ENCODE results near the gene JARID2. TPM values are rescaled to one million over a fixed set of nuclear protein-coding genes. Genes with fewer than 3 reads are reported as not detected.

Gene JARID2
- polyA plus RNA-seq, 1 of the 3 experiments (the other 2 are of a cell fraction) = 3.4 TPM

DNA sequence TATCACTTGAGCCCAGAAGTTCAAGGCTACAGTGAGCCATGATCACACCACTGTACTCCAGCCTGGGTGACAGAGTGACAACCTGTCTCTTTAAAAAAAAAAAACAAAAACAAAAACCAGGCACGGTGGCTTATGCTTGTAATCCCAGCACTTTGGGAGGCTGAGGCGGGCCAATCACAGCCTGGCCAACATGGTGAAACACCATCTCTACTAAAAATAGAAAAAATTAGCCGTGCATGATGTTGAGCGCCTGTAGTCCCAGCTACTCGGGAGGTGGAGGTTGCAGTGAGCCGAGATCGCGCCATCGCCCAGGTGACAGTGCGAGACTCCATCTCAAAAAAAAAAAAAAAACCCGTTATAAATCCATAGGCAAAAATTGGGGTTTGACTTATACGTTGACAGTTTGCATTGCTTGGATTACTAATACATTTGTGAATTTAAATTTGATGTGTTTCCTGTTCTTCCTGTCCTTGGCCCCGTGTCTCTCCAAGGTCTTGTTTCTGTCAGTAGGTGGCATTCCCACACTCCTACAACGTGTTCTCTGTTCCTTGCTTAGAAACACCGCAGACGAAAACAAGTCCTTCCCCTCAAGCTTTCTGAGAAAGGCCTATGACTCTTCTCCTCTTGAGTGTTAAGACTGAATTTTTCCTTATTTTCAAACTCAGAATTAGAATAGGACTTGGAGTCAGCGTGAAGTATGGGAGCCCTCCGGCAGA is 269.9 kb downstream of the JARID2 start (continued):
- no peak for TF ChIP-seq GABPA (IDR thresholded peaks at IDR 0.05; ENCODE audit: low read depth)
- no peak for TF ChIP-seq RAD21 (IDR thresholded peaks at IDR 0.05; ENCODE audit: low read length)
- TF ChIP-seq MAX (IDR thresholded peaks at IDR 0.05; ENCODE audit: low read depth) = no peak
- TF ChIP-seq, protein P1, sequence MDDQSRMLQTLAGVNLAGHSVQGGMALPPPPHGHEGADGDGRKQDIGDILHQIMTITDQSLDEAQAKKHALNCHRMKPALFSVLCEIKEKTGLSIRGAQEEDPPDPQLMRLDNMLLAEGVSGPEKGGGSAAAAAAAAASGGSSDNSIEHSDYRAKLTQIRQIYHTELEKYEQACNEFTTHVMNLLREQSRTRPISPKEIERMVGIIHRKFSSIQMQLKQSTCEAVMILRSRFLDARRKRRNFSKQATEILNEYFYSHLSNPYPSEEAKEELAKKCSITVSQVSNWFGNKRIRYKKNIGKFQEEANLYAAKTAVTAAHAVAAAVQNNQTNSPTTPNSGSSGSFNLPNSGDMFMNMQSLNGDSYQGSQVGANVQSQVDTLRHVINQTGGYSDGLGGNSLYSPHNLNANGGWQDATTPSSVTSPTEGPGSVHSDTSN (IDR thresholded peaks at IDR 0.05) = no peak
- no peak for TF ChIP-seq NRF1 (IDR thresholded peaks at IDR 0.05; ENCODE audit: low read depth, low read length)
- no peak for TF ChIP-seq ELF1 (IDR thresholded peaks at IDR 0.05)
- no peak for TF ChIP-seq MEF2A (IDR thresholded peaks at IDR 0.05; ENCODE audit: borderline replicate concordance, low read depth)
- TF ChIP-seq GATA2 (CRISPR knock-in tag; IDR thresholded peaks at IDR 0.05) = no peak
- no peak for TF ChIP-seq SMC3 (IDR thresholded peaks at IDR 0.05; ENCODE audit: low read depth, low read length)

GRCh38 chr6:15516378-15516777 is 270.5 kb downstream of the JARID2 start:
- H3K9me2 ChIP-seq = no peaks in the 10 kb centered on the region
- no peak overlapping the region for H2AFZ ChIP-seq (ENCODE audit: low read depth)
- no peaks in the 10 kb centered on the region; a peak in 1 of 4 replicates for H3K4me1 ChIP-seq (ENCODE audit: control insufficient read depth in 1 of 2, insufficient read depth in 2 of 2, low read depth in 1 of 2, low read length in 1 of 2)
- no peak overlapping the region for H3K27ac ChIP-seq (ENCODE audit: low read depth in 2 of 2, low read length in 1 of 2)
- peaks cover 13 to 32% of the 10 kb centered on the region in 2 experiments for H3K36me3 ChIP-seq (replicated peaks in 1 of 2; ENCODE audit: control insufficient read depth in 1 of 2, insufficient read depth in 2 of 2, low read length in 1 of 2)
- H4K20me1 ChIP-seq (ENCODE audit: insufficient read depth) = 0 out of 2 replicates have a peak, but pooled peaks cover 3% of the 10 kb centered on the region
- POLR2A ChIA-PET = no interaction called here
- no peak overlapping the region for H3K4me3 ChIP-seq (ENCODE audit: low read depth in 2 of 2, low read length in 1 of 2)
- WGBS (ENCODE audit: low lambda C conversion rate) = 94% methylated on average over 3 of the region's 13 CpGs
- DNase-seq = no peak
- TF ChIP-seq, protein P2, sequence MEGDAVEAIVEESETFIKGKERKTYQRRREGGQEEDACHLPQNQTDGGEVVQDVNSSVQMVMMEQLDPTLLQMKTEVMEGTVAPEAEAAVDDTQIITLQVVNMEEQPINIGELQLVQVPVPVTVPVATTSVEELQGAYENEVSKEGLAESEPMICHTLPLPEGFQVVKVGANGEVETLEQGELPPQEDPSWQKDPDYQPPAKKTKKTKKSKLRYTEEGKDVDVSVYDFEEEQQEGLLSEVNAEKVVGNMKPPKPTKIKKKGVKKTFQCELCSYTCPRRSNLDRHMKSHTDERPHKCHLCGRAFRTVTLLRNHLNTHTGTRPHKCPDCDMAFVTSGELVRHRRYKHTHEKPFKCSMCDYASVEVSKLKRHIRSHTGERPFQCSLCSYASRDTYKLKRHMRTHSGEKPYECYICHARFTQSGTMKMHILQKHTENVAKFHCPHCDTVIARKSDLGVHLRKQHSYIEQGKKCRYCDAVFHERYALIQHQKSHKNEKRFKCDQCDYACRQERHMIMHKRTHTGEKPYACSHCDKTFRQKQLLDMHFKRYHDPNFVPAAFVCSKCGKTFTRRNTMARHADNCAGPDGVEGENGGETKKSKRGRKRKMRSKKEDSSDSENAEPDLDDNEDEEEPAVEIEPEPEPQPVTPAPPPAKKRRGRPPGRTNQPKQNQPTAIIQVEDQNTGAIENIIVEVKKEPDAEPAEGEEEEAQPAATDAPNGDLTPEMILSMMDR (IDR thresholded peaks at IDR 0.05) = no peak
- TF ChIP-seq EZH2phosphoT487 (IDR thresholded peaks at IDR 0.05; ENCODE audit: borderline replicate concordance, low read depth) = no peak
- TF ChIP-seq TEAD4 (IDR thresholded peaks at IDR 0.05; ENCODE audit: borderline replicate concordance, insufficient read depth) = no peak
- no peak for TF ChIP-seq EP300 (IDR thresholded peaks at IDR 0.05; ENCODE audit: borderline replicate concordance in 1 of 2, low read depth in 1 of 2, low read length in 1 of 2)
- TF ChIP-seq RAD21 (IDR thresholded peaks at IDR 0.05; ENCODE audit: low read length) = no peak
- TF ChIP-seq MXI1 (IDR thresholded peaks at IDR 0.05; ENCODE audit: low read depth, low read length) = no peak
- no peak for TF ChIP-seq SIN3A (IDR thresholded peaks at IDR 0.05; ENCODE audit: borderline replicate concordance, low read depth, low read length)
- peaks cover 2% of the 10 kb centered on the region for H3F3A ChIP-seq (replicated peaks; ENCODE audit: insufficient read depth)
- H3K9me3 ChIP-seq = no peaks in the 10 kb centered on the region
- H3K79me2 ChIP-seq (ENCODE audit: insufficient read depth) = no peaks in the 10 kb centered on the region
- no peaks in the 10 kb centered on the region for H3K27me3 ChIP-seq (ENCODE audit: insufficient read depth)
- H3K9ac ChIP-seq = no peak overlapping the region
- CTCF ChIA-PET = no interaction called here
- no peak overlapping the region for H3K4me2 ChIP-seq

Measured in SK-N-SH (cell line).